H1 (cell line): ENCODE data around the gene THADA. TPM values are rescaled to one million over a fixed set of nuclear protein-coding genes. Genes with fewer than 3 reads are reported as not detected.

Experiments
- CTCF ChIA-PET: fragments of 300-600 bp; sonication (Branson Sonifier 250); formaldehyde crosslinking; loops from one replicate; lab custom pipeline; 2021; ENCODE audit not compliant: partially characterized antibody; lab: Charles Lee
- POLR2A ChIA-PET: fragments of 300-600 bp; sonication (Branson Sonifier 250); formaldehyde crosslinking; loops from one replicate; lab custom pipeline; 2021; ENCODE audit warnings: inconsistent platforms; ENCODE audit not compliant: partially characterized antibody; lab: Charles Lee
- DNase-seq, 2 experiments: peaks; one replicate each; pipeline versions ENCODE4 v3.0.0 to v3.0.0-alpha.2; 2010 to 2022; ENCODE audit warnings: low spot score in 2 of 2, low read depth in 1 of 2, mixed read lengths in 1 of 2
- FAIRE-seq: peaks from 2 replicates; lab custom pipeline; 2011; peaks lifted over from hg19 to GRCh38; lab: Jason Lieb, UNC
- H2AFZ ChIP-seq: 2 replicates; pipeline ENCODE4 v1.8.1; 2012; ENCODE audit warnings: low read length, inconsistent platforms
- H2AK5ac ChIP-seq: 2 replicates; pipeline ENCODE4 v1.6.1; 2013; ENCODE audit warnings: low read depth, low read length
- H2BK120ac ChIP-seq: replicated peaks from 2 replicates; pipeline ENCODE3; 2013; ENCODE audit warnings: low read depth, low read length, inconsistent platforms
- H2BK12ac ChIP-seq: 2 replicates; pipeline ENCODE4 v1.6.1; 2013; ENCODE audit warnings: low read depth, low read length
- H2BK15ac ChIP-seq: 2 replicates; pipeline ENCODE4 v1.6.1; 2013; ENCODE audit warnings: low read length
- H2BK20ac ChIP-seq: 2 replicates; pipeline ENCODE4 v1.6.1; 2013; ENCODE audit warnings: low read length
- H2BK5ac ChIP-seq: 2 replicates; pipeline ENCODE4 v1.6.1; 2013; ENCODE audit warnings: low read depth, low read length
- H3K14ac ChIP-seq: 2 replicates; pipeline ENCODE4 v1.6.1; 2013; ENCODE audit warnings: inconsistent platforms; ENCODE audit not compliant: insufficient read length
- H3K18ac ChIP-seq: 2 replicates; pipeline ENCODE4 v1.6.1; 2013; ENCODE audit warnings: low read length; ENCODE audit errors: extremely low read depth
- H3K23ac ChIP-seq: 2 replicates; pipeline ENCODE4 v1.6.1; 2013; ENCODE audit warnings: inconsistent platforms; ENCODE audit not compliant: insufficient read length
- H3K23me2 ChIP-seq: 2 replicates; pipeline ENCODE4 v1.6.1; 2013; ENCODE audit warnings: low read depth, low read length
- H3K27ac ChIP-seq: 2 replicates; pipeline ENCODE4 v1.6.1; 2011; ENCODE audit warnings: low read depth, low read length, inconsistent platforms
- H3K27me3 ChIP-seq, 4 experiments: replicated peaks in 1 of 4; 1 replicate in 1 of 4; 2 replicates in 3 of 4; pipeline versions ENCODE4 v1.6.1 to v1.8.1; 2011 to 2013; ENCODE audit warnings: low read length in 3 of 4, mild to moderate bottlenecking in 3 of 4, inconsistent platforms in 2 of 4, mixed read lengths in 2 of 4, moderate library complexity in 1 of 4; ENCODE audit not compliant: control insufficient read depth in 3 of 4, insufficient read depth in 3 of 4; ENCODE audit errors: extremely low read depth in 1 of 4
- H3K36me3 ChIP-seq, 4 experiments: 2 replicates each; pipeline versions ENCODE4 v1.6.1 to v1.8.1; 2011 to 2013; ENCODE audit warnings: mild to moderate bottlenecking in 4 of 4, low read length in 3 of 4, moderate library complexity in 2 of 4, control low read depth in 1 of 4, inconsistent platforms in 1 of 4; ENCODE audit not compliant: insufficient read depth in 4 of 4, control insufficient read depth in 2 of 4
- H3K4ac ChIP-seq: replicated peaks from 2 replicates; pipeline ENCODE3; 2013; ENCODE audit warnings: low read length, low read depth, mixed read lengths, inconsistent platforms; ENCODE audit not compliant: insufficient read length
- H3K4me1 ChIP-seq, 4 experiments: replicated peaks in 1 of 4; 1 replicate in 1 of 4; 2 replicates in 3 of 4; pipeline versions ENCODE4 v1.6.1 to v1.8.1; 2011 to 2013; ENCODE audit warnings: low read length in 3 of 4, inconsistent platforms in 2 of 4, mixed read lengths in 1 of 4; ENCODE audit not compliant: insufficient read depth in 4 of 4, control insufficient read depth in 3 of 4
- H3K4me2 ChIP-seq, 2 experiments: 2 replicates each; pipeline versions ENCODE4 v1.6.1 to v1.8.1; 2011 to 2013; ENCODE audit warnings: low read depth in 2 of 2, low read length in 2 of 2, control low read depth in 1 of 2, inconsistent platforms in 1 of 2, mild to moderate bottlenecking in 1 of 2; ENCODE audit not compliant: insufficient read depth in 1 of 2
- H3K4me3 ChIP-seq, 4 experiments: fragments of 200-600, 300-600 bp in 1 of 4; sonication (generic), shearing (Covaris generic), sonication (Bioruptor Twin) in 1 of 4; 2 replicates each; pipeline versions ENCODE4 v1.5.1 to v1.8.1; 2011 to 2016; ENCODE audit warnings: low read length in 4 of 4, low read depth in 3 of 4, control low read depth in 2 of 4, inconsistent platforms in 2 of 4, mild to moderate bottlenecking in 2 of 4, mixed read lengths in 1 of 4, moderate library complexity in 1 of 4; ENCODE audit not compliant: insufficient read depth in 2 of 4; ENCODE audit errors: extremely low read depth in 1 of 4
- H3K56ac ChIP-seq: replicated peaks from 2 replicates; pipeline ENCODE3; 2013; ENCODE audit warnings: low read depth, mild to moderate bottlenecking, mixed read lengths, low read length, inconsistent platforms; ENCODE audit not compliant: insufficient read length
- H3K79me1 ChIP-seq: 2 replicates; pipeline ENCODE4 v1.6.1; 2013; ENCODE audit warnings: low read depth, low read length, control low read depth
- H3K79me2 ChIP-seq, 2 experiments: 2 replicates each; pipeline versions ENCODE4 v1.6.1 to v1.8.1; 2012 to 2013; ENCODE audit warnings: low read length in 2 of 2, mild to moderate bottlenecking in 2 of 2, inconsistent platforms in 1 of 2; ENCODE audit not compliant: insufficient read depth in 2 of 2, control insufficient read depth in 1 of 2
- H3K9ac ChIP-seq, 4 experiments: replicated peaks in 1 of 4; 1 replicate in 1 of 4; 2 replicates in 3 of 4; pipeline versions ENCODE4 v1.6.1 to v1.8.1; 2011 to 2013; ENCODE audit warnings: low read depth in 3 of 4, low read length in 3 of 4, control low read depth in 2 of 4, mild to moderate bottlenecking in 2 of 4, moderate library complexity in 2 of 4, inconsistent platforms in 1 of 4; ENCODE audit errors: extremely low read depth in 1 of 4
- H3K9me3 ChIP-seq, 2 experiments: 2 replicates each; pipeline versions ENCODE4 v1.6.1 to v1.8.1; 2012 to 2013; ENCODE audit warnings: mild to moderate bottlenecking in 2 of 2, moderate library complexity in 2 of 2, control low read depth in 1 of 2, inconsistent platforms in 1 of 2, low read depth in 1 of 2, low read length in 1 of 2, mixed read lengths in 1 of 2; ENCODE audit not compliant: insufficient read depth in 2 of 2
- H4K20me1 ChIP-seq, 2 experiments: replicated peaks in 1 of 2; 2 replicates each; pipeline versions ENCODE3 to v1.8.1; 2011 to 2013; ENCODE audit warnings: inconsistent platforms in 2 of 2, low read length in 2 of 2, mild to moderate bottlenecking in 1 of 2; ENCODE audit not compliant: insufficient read depth in 2 of 2, control insufficient read depth in 1 of 2
- H4K5ac ChIP-seq: 2 replicates; pipeline ENCODE4 v1.6.1; 2013; ENCODE audit warnings: low read length, low read depth, mixed read lengths, inconsistent platforms; ENCODE audit not compliant: insufficient read length
- H4K8ac ChIP-seq: 2 replicates; pipeline ENCODE4 v1.8.0; 2013; ENCODE audit warnings: mild to moderate bottlenecking, moderate library complexity, low read length, inconsistent platforms; ENCODE audit not compliant: insufficient read depth; ENCODE audit errors: extremely low read depth
- H4K91ac ChIP-seq: replicated peaks from 2 replicates; pipeline ENCODE3; 2013; ENCODE audit warnings: low read length, mixed read lengths, inconsistent platforms; ENCODE audit not compliant: insufficient read length
- NRF1 ChIP-seq: IDR thresholded peaks from 2 replicates; pipeline ENCODE4 v1.6.1; 2011; ENCODE audit warnings: mild to moderate bottlenecking, low read depth, low read length, improper control_type of control experiment
- WGBS, 2 experiments: shearing (Covaris generic) in 1 of 2; methylation state at CpG; one replicate each; pipeline versions ENCODE4 v1.1.6 to v1.1.7; 2013 to 2015; ENCODE audit warnings: low lambda C conversion rate in 2 of 2, mixed read lengths in 2 of 2, inconsistent platforms in 1 of 2, low coverage in 1 of 2, missing lambda C conversion rate in 1 of 2; ENCODE audit not compliant: insufficient replicate concordance in 2 of 2, insufficient coverage in 1 of 2, insufficient read length in 1 of 2; ENCODE audit errors: extremely low coverage in 1 of 2, missing lambda C conversion rate in 1 of 2; 5-methylcytosine and 5-hydroxymethylcytosine counted together
- polyA plus RNA-seq, 7 experiments: library from polyadenylated mRNA; depleted of rRNA in 3 of 7; stranded (reverse) in 5 of 7; unstranded in 2 of 7; fragments of >200 nt in 5 of 7; fragments of 200-250 nt in 2 of 7; gene quantifications; 1 replicate in 5 of 7; 2 replicates in 1 of 7; 4 replicates in 1 of 7; pipeline versions ENCODE4 v1.2.1 to v1.2.3, GENCODE V29; 2011 to 2013; ENCODE audit warnings: missing spikeins in 2 of 7, mixed read lengths in 2 of 7
- total RNA-seq: library from RNA; stranded (reverse); fragmentation: NEBNext Ultra II Directional; extraction: Animal tissue kit (Norgen Biotek cat#: 25700); gene quantifications from 2 replicates; pipeline ENCODE4 v1.2.1, GENCODE V29; 2021

THADA gene
- total and polyA plus RNA-seq, 2 of the 8 experiments (the other 6 are each of a cell fraction or from before 2014, with no cell fraction given), result 22.4 to 26.8 TPM

DNA sequence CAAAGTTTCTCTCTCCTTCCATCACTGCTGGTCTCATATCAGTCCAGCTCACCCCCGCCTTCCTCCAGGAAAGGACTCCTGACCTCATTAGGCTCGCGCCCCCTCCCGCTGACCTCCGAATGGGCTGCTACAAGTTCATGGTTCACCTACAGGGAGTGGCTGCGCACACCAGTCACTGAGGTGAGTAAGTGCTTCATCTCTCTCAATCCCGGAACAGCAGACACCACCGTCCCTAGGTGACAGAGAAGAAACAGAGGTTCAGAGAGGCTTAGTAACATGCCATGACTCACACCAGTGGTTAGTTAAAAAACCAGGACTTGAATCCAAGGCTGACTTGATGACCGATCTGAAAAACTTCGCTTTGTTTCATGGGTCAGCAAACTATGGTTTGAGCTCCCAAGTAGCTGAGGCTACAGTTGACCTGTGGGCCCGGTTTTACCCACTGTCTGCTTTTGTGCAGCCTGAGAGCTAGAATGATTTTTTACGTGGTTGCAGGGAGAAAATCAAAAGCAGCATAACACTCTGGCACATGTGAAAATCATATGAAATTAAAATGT is 411.4 kb downstream of the THADA start:
- Histone ChIP-seq H3K18ac (peak overlapping the region; percentile 17; the same call in 1 of the 2 replicates), H2BK12ac (peak overlapping the region; percentile 86; the same call in 1 of the 2 replicates), H4K91ac (peak overlapping the region; percentile 49), H3K4me3 (no peak overlapping the region), H3K14ac (no peak overlapping the region), H3K4me2 (no peak overlapping the region), H3K56ac (no peak overlapping the region), H4K8ac (no peak overlapping the region), H2BK20ac (peak overlapping the region; percentile 15; the same call in 1 of the 2 replicates), H4K5ac (no peak overlapping the region), H2BK120ac (no peak overlapping the region), H2AFZ (no peak overlapping the region), H3K27me3 (no peaks in the 10 kb centered on the region), H3K36me3 (no peaks in the 10 kb centered on the region), H3K9me3 (no peaks in the 10 kb centered on the region), H4K20me1 (no peaks in the 10 kb centered on the region), H3K27ac (no peak overlapping the region), H2AK5ac (peak overlapping the region; percentile 54; the same call in 1 of the 2 replicates), H3K9ac (no peak overlapping the region), H3K79me1 (no peaks in the 10 kb centered on the region), H2BK5ac (peak overlapping the region; percentile 36; the same call in 1 of the 2 replicates), H3K23me2 (no peaks in the 10 kb centered on the region), H3K4me1 (peaks cover 13 to 36% (median 20%) of the 10 kb centered on the region in 4 experiments), H3K4ac (peak overlapping the region; percentile 37), H3K23ac (no peak overlapping the region), H3K79me2 (no peaks in the 10 kb centered on the region), H2BK15ac (no peak overlapping the region)
- no peak for TF ChIP-seq NRF1
- DNase-seq, result no peak
- POLR2A ChIA-PET, result no interaction called here
- whole genome bisulfite sequencing, 2 experiments, result 84% methylated on average over 12 of the region's 12 CpGs; no CpG with 5 or more reads in 1 of the 2 experiments
- no peak for FAIRE-seq
- CTCF ChIA-PET, result interaction anchor here (0.5 to 0.6 kb wide), 2 partner anchors 15 to 44 kb away, joined by 3 to 4 read pairs; no protein-coding TSS in a partner anchor
